NK-92 treated with Interleukin-12 subunit alpha and Interleukin-12 subunit beta, amount 100 ng/mL, for 24 hours (cell line): Measurements from ENCODE around the gene GALNT18.

Experiments
- DNase-seq: peaks from one replicate; lab custom pipeline; 2025; lab: John Stamatoyannopoulos, UW

GALNT18 gene

GRCh38 chr11:11433960-11434359 is 187.8 kb downstream of the GALNT18 start:
- no peak for DNase-seq

- no peak for DNase-seq
Observed at GRCh38 chr11:11432621-11433319, 189.0 kb downstream of the GALNT18 start.

- DNase-seq: no peak
Observed at GRCh38 chr11:11430431-11430830, 191.4 kb downstream of the GALNT18 start.

- no peak for DNase-seq
Observed at GRCh38 chr11:11428714-11429113, 193.1 kb downstream of the GALNT18 start.

- DNase-seq: no peak
Observed at GRCh38 chr11:11427542-11427941, 194.3 kb downstream of the GALNT18 start.

GRCh38 chr11:11427140-11427539 is 194.7 kb downstream of the GALNT18 start:
- DNase-seq: no peak

GRCh38 chr11:11426226-11426952 is 195.4 kb downstream of the GALNT18 start:
- DNase-seq: no peak

- DNase-seq: no peak
Observed at GRCh38 chr11:11425806-11426205, 196.0 kb downstream of the GALNT18 start.

GRCh38 chr11:11424688-11425087 is 197.1 kb downstream of the GALNT18 start:
- DNase-seq: no peak

- DNase-seq: no peak
Observed at GRCh38 chr11:11422411-11423128, 199.2 kb downstream of the GALNT18 start.

- DNase-seq: no peak
Observed at GRCh38 chr11:11421509-11421908, 200.3 kb downstream of the GALNT18 start.

GRCh38 chr11:11420899-11421285 is 200.9 kb downstream of the GALNT18 start:
- no peak for DNase-seq

GRCh38 chr11:11420191-11420898 is 201.5 kb downstream of the GALNT18 start:
- DNase-seq: no peak

GRCh38 chr11:11419747-11420146 is 202.1 kb downstream of the GALNT18 start:
- DNase-seq: no peak

- DNase-seq: no peak
Observed at GRCh38 chr11:11416917-11417316, 204.9 kb downstream of the GALNT18 start.

- DNase-seq: no peak
Observed at GRCh38 chr11:11416502-11416901, 205.3 kb downstream of the GALNT18 start.

- DNase-seq: no peak
Observed at GRCh38 chr11:11415901-11416300, 205.9 kb downstream of the GALNT18 start.

- DNase-seq: no peak
Observed at GRCh38 chr11:11414996-11415395, 206.8 kb downstream of the GALNT18 start.

GRCh38 chr11:11413776-11414175 is 208.0 kb downstream of the GALNT18 start:
- no peak for DNase-seq

GRCh38 chr11:11411401-11411985 is 210.3 kb downstream of the GALNT18 start:
- no peak for DNase-seq

- no peak for DNase-seq
Observed at GRCh38 chr11:11409901-11410300, 211.9 kb downstream of the GALNT18 start.

- no peak for DNase-seq
Observed at GRCh38 chr11:11409224-11409623, 212.6 kb downstream of the GALNT18 start.
